Measurements from ENCODE around the gene NDUFS6.
"Not testable (repeated sequence)": the region's sequence is repeated elsewhere in the genome, so short reads cannot be mapped to it uniquely, and the experiment has no call there.

Gene NDUFS6

DNA sequence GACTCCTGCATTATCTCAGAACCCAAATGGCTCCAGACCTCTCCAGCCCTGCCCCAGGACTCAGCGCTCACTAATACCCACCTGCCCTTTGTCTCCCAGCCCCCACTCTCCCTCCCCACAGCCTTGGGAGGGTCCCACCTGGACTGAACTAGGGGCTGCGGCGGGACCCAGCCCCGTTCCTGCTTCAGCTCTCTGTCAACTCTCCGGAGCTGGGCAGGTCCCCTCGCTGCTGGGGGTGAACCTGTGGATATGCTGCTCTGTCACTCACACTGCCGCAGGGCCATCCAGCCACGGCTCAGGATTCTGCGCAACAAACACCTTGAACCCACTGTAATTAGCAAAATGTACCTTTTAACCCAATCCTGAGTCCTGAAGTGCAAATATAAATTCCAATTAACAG lies 36.8 kb downstream of the NDUFS6 start:
- no peak overlapping the region for H3K4me3 ChIP-seq (replicated peaks; ENCODE audit: low read depth, low read length)
- DNase-seq (ENCODE audit: extremely low read depth, low read depth), result no peak
- TF ChIP-seq, protein P1, sequence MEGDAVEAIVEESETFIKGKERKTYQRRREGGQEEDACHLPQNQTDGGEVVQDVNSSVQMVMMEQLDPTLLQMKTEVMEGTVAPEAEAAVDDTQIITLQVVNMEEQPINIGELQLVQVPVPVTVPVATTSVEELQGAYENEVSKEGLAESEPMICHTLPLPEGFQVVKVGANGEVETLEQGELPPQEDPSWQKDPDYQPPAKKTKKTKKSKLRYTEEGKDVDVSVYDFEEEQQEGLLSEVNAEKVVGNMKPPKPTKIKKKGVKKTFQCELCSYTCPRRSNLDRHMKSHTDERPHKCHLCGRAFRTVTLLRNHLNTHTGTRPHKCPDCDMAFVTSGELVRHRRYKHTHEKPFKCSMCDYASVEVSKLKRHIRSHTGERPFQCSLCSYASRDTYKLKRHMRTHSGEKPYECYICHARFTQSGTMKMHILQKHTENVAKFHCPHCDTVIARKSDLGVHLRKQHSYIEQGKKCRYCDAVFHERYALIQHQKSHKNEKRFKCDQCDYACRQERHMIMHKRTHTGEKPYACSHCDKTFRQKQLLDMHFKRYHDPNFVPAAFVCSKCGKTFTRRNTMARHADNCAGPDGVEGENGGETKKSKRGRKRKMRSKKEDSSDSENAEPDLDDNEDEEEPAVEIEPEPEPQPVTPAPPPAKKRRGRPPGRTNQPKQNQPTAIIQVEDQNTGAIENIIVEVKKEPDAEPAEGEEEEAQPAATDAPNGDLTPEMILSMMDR (IDR thresholded peaks at IDR 0.05; ENCODE audit: low read depth, low read length, missing control alignments), result no peak

DNA sequence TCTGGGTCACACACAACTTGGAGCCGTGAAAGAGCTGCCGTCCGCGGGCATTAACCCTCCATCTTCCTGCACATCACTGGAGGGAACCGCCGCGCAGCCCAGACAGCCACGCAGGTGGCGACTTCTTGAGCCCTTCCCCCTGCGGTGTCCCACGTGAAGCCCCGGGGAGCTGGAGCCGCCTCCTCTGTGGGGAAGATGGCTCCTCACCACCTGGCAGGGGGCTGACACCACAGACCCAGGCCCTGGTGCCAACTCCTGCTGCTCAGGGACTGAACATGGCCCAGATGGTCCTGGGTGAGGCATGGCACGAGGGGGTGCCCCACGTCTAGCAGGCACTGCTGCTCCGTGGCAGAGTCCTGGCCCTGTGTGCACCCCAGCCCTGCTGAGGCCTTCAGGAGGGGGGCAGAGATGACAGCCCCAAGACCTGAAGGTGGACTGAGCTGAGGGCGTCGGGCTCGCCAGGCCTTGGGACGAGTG lies 38.9 kb downstream of the NDUFS6 start:
- TF ChIP-seq, protein P1 (IDR thresholded peaks at IDR 0.05; ENCODE audit: low read depth, low read length, missing control alignments), result no peak
- DNase-seq (ENCODE audit: extremely low read depth, low read depth), result no peak
- H3K4me3 ChIP-seq (replicated peaks; ENCODE audit: low read depth, low read length), result no peak overlapping the region

DNA sequence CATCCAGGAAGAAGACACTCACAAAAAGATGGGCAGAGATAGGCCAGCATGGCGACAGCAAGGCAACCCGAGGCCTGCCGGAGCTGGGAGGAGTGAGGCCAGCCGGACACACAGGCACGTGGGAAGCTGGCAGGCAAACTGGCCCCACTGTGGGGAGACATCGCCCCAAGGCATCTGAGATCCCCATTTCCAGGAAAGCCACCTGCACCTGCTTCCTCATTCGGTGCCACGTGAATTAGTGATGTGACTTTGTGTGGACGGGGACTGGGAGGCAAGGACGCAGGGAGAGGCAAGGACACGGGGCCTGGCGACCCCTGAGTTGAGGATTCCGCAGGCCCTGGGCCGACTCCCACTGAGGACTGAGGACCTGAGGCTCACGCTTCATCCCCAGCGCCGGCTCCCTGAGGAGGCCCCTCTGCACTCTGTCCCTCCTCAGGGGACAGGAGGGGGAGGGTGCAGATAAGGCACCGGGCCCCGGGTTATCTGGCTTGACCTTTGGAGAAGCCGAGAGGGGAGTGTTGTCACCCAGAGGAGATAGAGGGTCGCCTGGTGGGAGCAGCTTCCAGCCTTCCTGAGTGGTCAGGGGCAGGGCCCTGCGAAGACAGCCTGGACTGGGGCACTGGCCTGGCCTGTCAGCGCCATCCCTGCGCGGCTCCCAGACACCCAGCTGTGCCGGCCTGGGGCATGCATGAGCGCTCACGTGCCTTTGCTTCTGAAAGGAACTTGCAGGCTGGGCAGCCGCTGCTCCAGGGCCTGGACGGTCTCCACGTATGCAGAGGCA lies 39.7 kb downstream of the NDUFS6 start:
- TF ChIP-seq, protein P1 (IDR thresholded peaks at IDR 0.05; ENCODE audit: low read depth, low read length, missing control alignments), result no peak
- DNase-seq (ENCODE audit: extremely low read depth, low read depth), result no peak
- no peak overlapping the region for H3K4me3 ChIP-seq (replicated peaks; ENCODE audit: low read depth, low read length)

DNA sequence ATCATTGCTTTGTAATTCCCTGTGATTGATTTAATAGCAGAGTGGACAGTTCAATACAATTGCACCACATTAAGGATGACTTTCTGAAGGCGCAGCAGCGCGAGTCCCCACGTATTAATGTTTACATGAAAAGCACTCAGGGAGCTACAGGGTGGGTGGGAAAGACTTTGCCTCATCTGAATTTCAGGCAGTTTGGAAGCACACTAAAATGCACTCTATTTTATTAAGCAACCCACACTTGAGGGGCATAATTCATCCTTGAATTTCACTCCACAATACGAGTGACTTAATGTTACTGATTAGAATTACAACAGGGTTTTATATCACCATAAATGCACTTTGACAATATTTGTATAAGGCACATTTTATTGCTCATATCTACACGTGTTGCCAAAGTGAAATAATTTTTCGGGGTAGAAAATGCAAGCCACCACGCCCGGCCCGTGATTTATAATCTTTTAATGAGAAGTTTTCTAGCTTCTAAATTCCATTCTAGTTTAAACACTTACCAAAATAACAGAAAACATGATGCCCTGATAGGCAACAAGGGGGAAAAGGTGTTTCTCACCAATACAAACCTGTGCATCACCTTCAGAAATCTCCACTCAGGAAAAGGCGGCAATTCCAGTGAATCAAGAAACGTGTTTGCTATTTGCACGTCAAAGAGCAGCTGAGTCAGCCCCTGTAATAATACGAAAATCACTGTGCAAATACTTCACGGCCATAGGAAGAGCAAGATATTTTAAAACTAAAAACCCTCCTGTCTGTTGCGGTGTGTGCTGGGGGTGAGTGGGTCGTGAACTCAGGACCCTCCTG lies 41.0 kb downstream of the NDUFS6 start:
- TF ChIP-seq, protein P1 (IDR thresholded peaks at IDR 0.05; ENCODE audit: low read depth, low read length, missing control alignments), result no peak
- no peak for DNase-seq (ENCODE audit: extremely low read depth, low read depth)
- H3K4me3 ChIP-seq (replicated peaks; ENCODE audit: low read depth, low read length), result no peak overlapping the region

DNA sequence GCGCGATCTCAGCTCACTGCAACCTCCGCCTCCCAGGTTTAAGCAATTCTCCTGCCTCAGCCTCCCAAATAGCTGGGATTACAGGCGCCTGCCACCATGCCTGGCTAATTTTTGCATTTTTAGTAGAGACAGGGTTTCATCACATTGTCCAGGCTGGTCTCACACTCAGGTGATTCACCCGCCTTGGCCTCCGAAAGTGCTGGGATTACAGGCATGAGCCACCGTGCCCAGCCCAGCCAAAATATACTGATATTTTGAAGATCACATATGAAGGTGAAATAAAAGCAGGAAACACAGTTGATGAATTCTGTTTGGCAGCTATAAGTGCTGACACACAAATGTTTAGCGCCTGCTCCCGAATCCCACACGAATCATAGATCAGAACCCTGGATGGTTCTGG lies 42.6 kb downstream of the NDUFS6 start:
- not testable (repeated sequence) for DNase-seq (ENCODE audit: extremely low read depth, low read depth); H3K4me3 ChIP-seq (replicated peaks; ENCODE audit: low read depth, low read length)

DNA sequence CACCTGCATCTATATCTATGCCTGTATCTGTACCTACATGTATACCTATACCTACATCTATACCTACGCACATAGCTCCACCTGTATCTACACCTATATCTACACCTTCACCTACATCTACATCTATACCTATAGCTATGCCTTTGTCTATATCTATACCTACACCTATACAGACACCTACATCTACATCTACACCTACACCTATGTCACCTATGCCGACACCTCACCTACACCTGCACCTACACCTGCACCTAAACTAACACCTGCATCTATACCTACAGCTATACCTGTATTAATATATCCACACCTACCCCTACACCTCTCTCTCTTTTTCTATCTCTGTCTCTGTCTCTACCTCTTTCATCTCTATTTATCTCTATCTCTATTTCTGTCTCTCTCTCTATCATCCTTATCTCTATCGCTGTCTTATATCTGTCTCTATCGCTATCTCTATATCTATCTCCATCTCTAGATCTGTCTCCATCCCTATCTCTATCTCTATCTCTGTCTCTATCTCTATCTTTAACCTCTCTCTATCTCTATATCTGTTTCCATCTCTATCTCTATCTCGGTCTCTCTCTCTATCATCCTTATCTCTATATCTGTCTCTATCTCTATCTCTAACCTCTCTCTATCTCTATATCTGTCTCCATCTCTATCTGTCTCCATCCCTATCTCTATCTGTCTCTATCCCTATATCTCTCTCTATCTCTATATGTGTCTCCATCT lies 43.7 kb downstream of the NDUFS6 start:
- no peak overlapping the region for H3K4me3 ChIP-seq (replicated peaks; ENCODE audit: low read depth, low read length)
- DNase-seq (ENCODE audit: extremely low read depth, low read depth), result no peak
- TF ChIP-seq, protein P1 (IDR thresholded peaks at IDR 0.05; ENCODE audit: low read depth, low read length, missing control alignments), result no peak

DNA sequence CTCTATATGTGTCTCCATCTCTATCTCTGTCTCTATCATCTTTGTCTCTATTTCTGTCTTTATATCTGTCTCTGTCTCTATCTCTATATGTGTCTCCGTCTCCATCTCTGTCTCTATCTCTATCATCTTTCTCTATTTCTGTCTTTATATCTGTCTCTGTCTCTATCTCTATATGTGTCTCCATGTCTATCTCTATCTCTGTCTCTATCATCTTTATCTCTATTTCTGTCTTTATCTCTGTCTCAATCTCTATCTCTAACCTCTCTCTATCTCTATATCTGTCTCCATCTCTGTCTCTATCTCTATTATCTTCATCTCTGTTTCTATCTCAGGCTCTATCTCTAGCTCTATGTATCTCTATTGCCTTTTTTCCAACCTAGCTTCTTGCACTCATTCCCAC lies 44.5 kb downstream of the NDUFS6 start:
- TF ChIP-seq, protein P1 (IDR thresholded peaks at IDR 0.05; ENCODE audit: low read depth, low read length, missing control alignments), result no peak

More for the DNA sequence above, 44.5 kb downstream of the NDUFS6 start:
- no peak for DNase-seq (ENCODE audit: extremely low read depth, low read depth)
- no peak overlapping the region for H3K4me3 ChIP-seq (replicated peaks; ENCODE audit: low read depth, low read length)

Measured in HFF-Myc (cell line).